K562 (cell line): ENCODE measurements around the gene GRIN1. TPM values are rescaled to one million over a fixed set of nuclear protein-coding genes. Genes with fewer than 3 reads are reported as not detected.

ENCODE experiments used
- ATAC-seq: fragments of 200-7000 bp; cut with Tn5 transposase; 3 replicates; pipeline ENCODE4 v1.9.1; 2020; ENCODE audit warnings: moderate library complexity
- BruUV-seq: library from RNA; stranded (reverse); fragments of 400-500 nt; replicated peaks from 2 replicates; lab custom pipeline; 2021; lab: Mats Ljungman, UMichigan
- CTCF ChIA-PET: fragments of 300-600 bp; formaldehyde crosslinking; extraction: SDS; loops from one replicate; lab custom pipeline; 2021; ENCODE audit warnings: low intra/inter-chr PET ratio; lab: Yijun Ruan, JAX
- POLR2A ChIA-PET: fragments of 300-600, 350-650 bp; sonication (Branson Sonifier 250); formaldehyde crosslinking; extraction: SDS; loops from one replicate; lab custom pipeline; 2021; ENCODE audit warnings: antibody characterized with exemption, inconsistent platforms; lab: Yijun Ruan, JAX
- DNase-seq, 4 experiments: peaks; one replicate each; pipeline versions ENCODE4 v3.0.0 to v3.0.0-alpha.2; 2011 to 2018; ENCODE audit warnings: low spot score in 3 of 4, mixed read lengths in 3 of 4; ENCODE audit errors: extremely low read depth in 1 of 4
- FAIRE-seq: peaks from 2 replicates; lab custom pipeline; 2011; peaks lifted over from hg19 to GRCh38; lab: Jason Lieb, UNC
- H2AFZ ChIP-seq: 2 replicates; pipeline ENCODE4 v1.6.0; 2011; ENCODE audit warnings: low read depth, low read length, control low read depth, inconsistent platforms
- H3K27ac ChIP-seq: fragments of 200-600 bp; 3 replicates; pipeline ENCODE4 v1.8.0; 2011; ENCODE audit warnings: low read depth, mild to moderate bottlenecking, control low read depth, inconsistent platforms, low read length, moderate library complexity, mixed read lengths; ENCODE audit errors: extremely low read depth
- H3K27me3 ChIP-seq, 2 experiments: fragments of 300-600 bp in 1 of 2; 2 replicates in 1 of 2; 3 replicates in 1 of 2; pipeline versions ENCODE4 v1.6.0 to v1.8.0; 2011; ENCODE audit warnings: inconsistent platforms in 2 of 2, low read length in 2 of 2, mild to moderate bottlenecking in 1 of 2, mixed read lengths in 1 of 2, moderate library complexity in 1 of 2; ENCODE audit not compliant: control insufficient read depth in 2 of 2, insufficient read depth in 2 of 2
- H3K36me3 ChIP-seq: fragments of 300-600 bp; 3 replicates; pipeline ENCODE4 v1.8.0; 2011; ENCODE audit warnings: mild to moderate bottlenecking, low read length, inconsistent platforms; ENCODE audit not compliant: control insufficient read depth, insufficient read depth
- H3K4me1 ChIP-seq, 2 experiments: fragments of 200-600 bp in 1 of 2; replicated peaks in 1 of 2; 2 replicates in 1 of 2; 3 replicates in 1 of 2; pipeline versions ENCODE4 v1.5.1 to v1.8.0; 2011; ENCODE audit warnings: inconsistent platforms in 2 of 2, low read length in 2 of 2, mild to moderate bottlenecking in 1 of 2, mixed read lengths in 1 of 2, moderate library complexity in 1 of 2; ENCODE audit not compliant: control insufficient read depth in 2 of 2, insufficient read depth in 2 of 2
- H3K4me2 ChIP-seq: 2 replicates; pipeline ENCODE4 v1.6.1; 2011; ENCODE audit warnings: low read length, control low read depth, inconsistent platforms, mixed read lengths; ENCODE audit not compliant: insufficient read depth
- H3K4me3 ChIP-seq: fragments of 200-600 bp; sonication (generic), shearing (Covaris generic); 2 replicates; pipeline ENCODE4 v1.5.1; 2016; ENCODE audit warnings: control low read depth, inconsistent platforms
- H3K79me2 ChIP-seq: fragments of 200-600 bp; 3 replicates; pipeline ENCODE4 v1.8.0; 2011; ENCODE audit warnings: low read length, inconsistent platforms; ENCODE audit not compliant: control insufficient read depth, insufficient read depth
- H3K9ac ChIP-seq, 2 experiments: 2 replicates each; pipeline versions ENCODE4 v1.6.0 to v1.6.1; 2011; ENCODE audit warnings: low read depth in 2 of 2, low read length in 2 of 2, control low read depth in 1 of 2, inconsistent platforms in 1 of 2, mild to moderate bottlenecking in 1 of 2, mixed read lengths in 1 of 2; ENCODE audit not compliant: insufficient read depth in 1 of 2
- H3K9me1 ChIP-seq: one replicate; pipeline ENCODE4 v1.6.0; 2011; ENCODE audit warnings: inconsistent platforms, mild to moderate bottlenecking, low read length, moderate library complexity; ENCODE audit not compliant: control insufficient read depth, insufficient read depth
- H3K9me3 ChIP-seq: replicated peaks from 2 replicates; pipeline ENCODE4 v1.5.1; 2011; ENCODE audit warnings: low read depth, low read length, inconsistent platforms; ENCODE audit not compliant: control insufficient read depth, insufficient read depth
- H4K20me1 ChIP-seq: replicated peaks from 2 replicates; pipeline ENCODE4 v1.6.1; 2011; ENCODE audit warnings: low read length, inconsistent platforms, mixed read lengths; ENCODE audit not compliant: control insufficient read depth, insufficient read depth
- DIDO1 ChIP-seq: fragments of 450-650 bp; IDR thresholded peaks from 2 replicates; pipeline ENCODE4 v1.6.1; 2016; ENCODE audit warnings: low read depth, missing biosample characterization, missing genetic modification characterization
- DPF2 ChIP-seq: fragments of 450-650 bp; IDR thresholded peaks from 2 replicates; pipeline ENCODE4 v1.6.1; 2016
- ETV5 ChIP-seq: sonication (generic); formaldehyde crosslinking; IDR thresholded peaks from 2 replicates; pipeline ENCODE4 v1.4.0; 2020; ENCODE audit warnings: low read depth, mild to moderate bottlenecking, missing genetic modification reagents
- FOXK1 ChIP-seq: sonication (generic); formaldehyde crosslinking; IDR thresholded peaks from 2 replicates; pipeline ENCODE4 v1.8.0; 2022; ENCODE audit warnings: missing genetic modification reagents, mild to moderate bottlenecking, borderline replicate concordance
- HMG20A ChIP-seq: fragments of 450-650 bp; formaldehyde crosslinking; conservative IDR thresholded peaks from 2 replicates; pipeline ENCODE4 v1.4.0; 2020; ENCODE audit warnings: mild to moderate bottlenecking, mixed read lengths
- HMGN3 ChIP-seq: IDR thresholded peaks from 2 replicates; pipeline ENCODE4 v1.6.1; 2011; ENCODE audit warnings: borderline replicate concordance, low read depth, mild to moderate bottlenecking, mixed read lengths, low read length; ENCODE audit not compliant: insufficient read length; ENCODE audit errors: extremely low read depth
- HSF4 ChIP-seq: fragments of 250-450 bp; sonication (Bioruptor Pico); IDR thresholded peaks from 2 replicates; pipeline ENCODE4 v2.1.2; 2022; ENCODE audit warnings: mild to moderate bottlenecking, moderate library complexity, borderline replicate concordance
- JUN ChIP-seq, 2 experiments: sonication (generic) in 1 of 2; formaldehyde crosslinking in 1 of 2; IDR thresholded peaks; 2 replicates each; pipeline versions ENCODE4 v1.6.1 to v1.8.0; 2012 to 2022; ENCODE audit warnings: borderline replicate concordance in 2 of 2, mild to moderate bottlenecking in 2 of 2, improper control_type of control experiment in 1 of 2, low read depth in 1 of 2, low read length in 1 of 2, missing genetic modification reagents in 1 of 2
- KDM1A ChIP-seq, 2 experiments: fragments of 450-650 bp; IDR thresholded peaks; 2 replicates each; pipeline ENCODE4 v1.6.1; 2016; ENCODE audit warnings: mild to moderate bottlenecking in 2 of 2
- NR3C1 ChIP-seq: sonication (generic); formaldehyde crosslinking; IDR thresholded peaks from 2 replicates; pipeline ENCODE4 v1.8.1; 2022; ENCODE audit warnings: missing genetic modification reagents
- TAF15 ChIP-seq: fragments of 200-400 bp; formaldehyde crosslinking; IDR thresholded peaks from 2 replicates; pipeline ENCODE4 v1.6.1; 2017; ENCODE audit warnings: mild to moderate bottlenecking, low read depth, low read length, moderate library complexity
- ZBTB17 ChIP-seq: fragments of 450-650 bp; formaldehyde crosslinking; IDR thresholded peaks from 2 replicates; pipeline ENCODE4 v1.4.0; 2020; ENCODE audit warnings: mild to moderate bottlenecking
- ZFX ChIP-seq: sonication (generic); formaldehyde crosslinking; IDR thresholded peaks from 2 replicates; pipeline ENCODE4 v1.8.0; 2022; ENCODE audit warnings: mild to moderate bottlenecking, missing genetic modification reagents, moderate library complexity
- ZNF12 ChIP-seq: sonication (generic); formaldehyde crosslinking; IDR thresholded peaks from 2 replicates; pipeline ENCODE4 v1.4.0; 2020; ENCODE audit warnings: mild to moderate bottlenecking, missing genetic modification reagents
- ZNF174 ChIP-seq: fragments of 250-450 bp; sonication (Bioruptor Pico); IDR thresholded peaks from 2 replicates; pipeline ENCODE4 v1.4.0; 2020; ENCODE audit warnings: mild to moderate bottlenecking
- ZNF232 ChIP-seq: sonication (generic); formaldehyde crosslinking; IDR thresholded peaks from 2 replicates; pipeline ENCODE4 v1.8.0; 2022; ENCODE audit warnings: mild to moderate bottlenecking, missing genetic modification reagents
- ZNF253 ChIP-seq: fragments of 250-450 bp; sonication (Bioruptor Pico); conservative IDR thresholded peaks from 2 replicates; pipeline ENCODE4 v1.6.1; 2021; ENCODE audit warnings: mild to moderate bottlenecking
- ZNF436 ChIP-seq: fragments of 250-450, 450-650 bp; sonication (Bioruptor Pico); formaldehyde crosslinking; IDR thresholded peaks from 2 replicates; pipeline ENCODE4 v1.7.0; 2020; ENCODE audit warnings: mild to moderate bottlenecking
- WGBS: fragments of 100-300 bp; shearing (Covaris generic); methylation state at CpG from one replicate; pipeline ENCODE4 v1.1.6; 2016; ENCODE audit warnings: low coverage, mixed read lengths; ENCODE audit not compliant: insufficient coverage; ENCODE audit errors: missing lambda C conversion rate; 5-methylcytosine and 5-hydroxymethylcytosine counted together
- in situ Hi-C: fragments of 300-500 bp; cut with MboI; formaldehyde crosslinking; loops from 4 replicates; pipeline ENCODE4 v1.15.0; 2018; ENCODE audit warnings: inconsistent platforms, mixed read lengths
- intact Hi-C: fragments of 100-400 bp; cut with micrococcal nuclease; formaldehyde crosslinking; loops from 2 replicates; pipeline ENCODE4 v1.14.2; 2022
- polyA plus RNA-seq, 8 experiments: library from polyadenylated mRNA; depleted of rRNA in 4 of 8; stranded (reverse) in 5 of 8; unstranded in 3 of 8; fragments of >200 nt; fragmentation: Nextera tagmentation in 2 of 8; fragmentation: Illumina TruSeq in 1 of 8; extraction: Ambion mirVana in 2 of 8; extraction: Trizol in 1 of 8; gene quantifications; 2 replicates each; pipeline versions ENCODE4 v1.2.1 to v1.2.3, GENCODE V29; 2011 to 2014; ENCODE audit warnings: inconsistent platforms in 1 of 8, missing spikeins in 1 of 8
- total RNA-seq, 7 experiments: library from RNA; depleted of rRNA in 6 of 7; stranded (reverse); fragments of >200 nt in 6 of 7; fragmentation: Illumina TruSeq in 2 of 7; extraction: Trizol in 2 of 7; gene quantifications; 2 replicates each; pipeline versions ENCODE4 v1.2.1 to v1.2.3, GENCODE V29; 2011 to 2021; ENCODE audit warnings: low replicate concordance in 1 of 7
- TF ChIP-seq, protein P1 (sequence below): sonication (generic); formaldehyde crosslinking; IDR thresholded peaks from 2 replicates; pipeline ENCODE4 v1.8.0; 2023; ENCODE audit warnings: mild to moderate bottlenecking, missing genetic modification reagents
- TF ChIP-seq, protein P2 (sequence below), 2 experiments: fragments of 200-800 bp in 1 of 2; sonication (Bioruptor generic) in 1 of 2; sonication (generic) in 1 of 2; formaldehyde crosslinking in 1 of 2; IDR thresholded peaks in 1 of 2; conservative IDR thresholded peaks in 1 of 2; 2 replicates each; pipeline versions ENCODE4 v1.5.0 to v1.6.1; 2016 to 2020; ENCODE audit warnings: missing compliant biosample characterization in 1 of 2, missing genetic modification characterization in 1 of 2, missing genetic modification reagents in 1 of 2

Gene GRIN1
- total and polyA plus RNA-seq, 9 of the 15 experiments (the other 6 are each of a cell fraction or from before 2014, with no cell fraction given), result 0.03 to 0.35 (median 0.16) TPM; not detected in 6

DNA sequence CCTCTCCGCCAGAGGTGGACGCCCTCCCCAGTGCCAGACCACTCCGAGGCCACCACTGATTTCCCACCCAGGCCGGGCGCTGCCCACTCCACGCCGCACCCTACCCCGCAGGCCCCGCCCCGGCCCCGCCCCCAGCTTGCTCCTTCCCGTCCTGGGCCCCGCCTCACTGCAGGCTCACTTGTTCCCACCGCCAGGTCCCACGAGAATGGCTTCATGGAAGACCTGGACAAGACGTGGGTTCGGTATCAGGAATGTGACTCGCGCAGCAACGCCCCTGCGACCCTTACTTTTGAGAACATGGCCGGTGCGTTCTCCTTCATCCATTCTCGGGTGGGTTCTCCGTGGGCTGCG is 24.4 kb downstream of the GRIN1 start (continued):
- TF ChIP-seq, protein P1, sequence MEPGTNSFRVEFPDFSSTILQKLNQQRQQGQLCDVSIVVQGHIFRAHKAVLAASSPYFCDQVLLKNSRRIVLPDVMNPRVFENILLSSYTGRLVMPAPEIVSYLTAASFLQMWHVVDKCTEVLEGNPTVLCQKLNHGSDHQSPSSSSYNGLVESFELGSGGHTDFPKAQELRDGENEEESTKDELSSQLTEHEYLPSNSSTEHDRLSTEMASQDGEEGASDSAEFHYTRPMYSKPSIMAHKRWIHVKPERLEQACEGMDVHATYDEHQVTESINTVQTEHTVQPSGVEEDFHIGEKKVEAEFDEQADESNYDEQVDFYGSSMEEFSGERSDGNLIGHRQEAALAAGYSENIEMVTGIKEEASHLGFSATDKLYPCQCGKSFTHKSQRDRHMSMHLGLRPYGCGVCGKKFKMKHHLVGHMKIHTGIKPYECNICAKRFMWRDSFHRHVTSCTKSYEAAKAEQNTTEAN (CRISPR knock-in tag), result no peak
- TF ChIP-seq HMGN3, result no peak
- no peak for TF ChIP-seq HMG20A
- TF ChIP-seq, protein P2, sequence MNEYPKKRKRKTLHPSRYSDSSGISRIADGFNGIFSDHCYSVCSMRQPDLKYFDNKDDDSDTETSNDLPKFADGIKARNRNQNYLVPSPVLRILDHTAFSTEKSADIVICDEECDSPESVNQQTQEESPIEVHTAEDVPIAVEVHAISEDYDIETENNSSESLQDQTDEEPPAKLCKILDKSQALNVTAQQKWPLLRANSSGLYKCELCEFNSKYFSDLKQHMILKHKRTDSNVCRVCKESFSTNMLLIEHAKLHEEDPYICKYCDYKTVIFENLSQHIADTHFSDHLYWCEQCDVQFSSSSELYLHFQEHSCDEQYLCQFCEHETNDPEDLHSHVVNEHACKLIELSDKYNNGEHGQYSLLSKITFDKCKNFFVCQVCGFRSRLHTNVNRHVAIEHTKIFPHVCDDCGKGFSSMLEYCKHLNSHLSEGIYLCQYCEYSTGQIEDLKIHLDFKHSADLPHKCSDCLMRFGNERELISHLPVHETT (CRISPR knock-in tag; conservative IDR thresholded peaks at IDR 0.05 in 1 of 2, IDR thresholded peaks at IDR 0.05 in 1 of 2), result no peak

DNA sequence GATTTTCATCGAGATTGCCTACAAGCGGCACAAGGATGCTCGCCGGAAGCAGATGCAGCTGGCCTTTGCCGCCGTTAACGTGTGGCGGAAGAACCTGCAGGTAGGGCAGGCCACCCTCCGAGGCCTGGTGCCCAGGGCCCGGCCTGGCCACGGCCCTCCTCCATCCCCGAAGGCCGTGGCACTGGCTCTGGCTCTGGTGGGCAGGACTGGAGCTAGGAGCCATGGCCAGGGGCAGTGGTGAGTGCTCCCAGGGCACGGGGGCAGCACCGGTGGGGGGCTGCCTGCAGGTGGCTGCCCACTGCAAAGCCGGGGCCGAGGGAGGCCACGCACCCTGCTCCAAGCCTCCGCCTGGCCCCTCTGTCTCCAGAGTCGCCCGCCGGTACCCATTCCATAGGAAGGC is 24.9 kb downstream of the GRIN1 start:
- Histone ChIP-seq H3K4me1 (peaks cover 3 to 97% of the 10 kb centered on the region in 2 experiments; a peak in 4 of 5 replicates), H3K4me2 (peak overlapping the region; percentile 63; the same call in 1 of the 2 replicates), H3K79me2 (no peaks in the 10 kb centered on the region), H3K4me3 (no peak overlapping the region), H3K9me3 (no peaks in the 10 kb centered on the region), H3K27ac (no peak overlapping the region), H3K9ac (peak overlapping the region in 1 of 2 experiments; percentile 55; a peak in 1 of 4 replicates), H3K36me3 (no peaks in the 10 kb centered on the region), H2AFZ (no peak overlapping the region), H4K20me1 (peaks cover 3% of the 10 kb centered on the region; the same call in 1 of the 2 replicates), H3K9me1 (no peaks in the 10 kb centered on the region), H3K27me3 (peaks cover 22 to 31% of the 10 kb centered on the region in 2 experiments; a peak in 4 of 5 replicates)
- WGBS, result 59% methylated on average over 22 of the region's 22 CpGs
- ATAC-seq (no peak), FAIRE-seq (no peak), DNase-seq (no peak)
- intact Hi-C loops, result no loop called here
- CTCF ChIA-PET, result no interaction called here
- BruUV-seq, result no TSS peak
- POLR2A ChIA-PET, result no interaction called here
- in situ Hi-C loops, result no loop called here
- TF ChIP-seq HSF4 (CRISPR knock-in tag) (no peak), ZFX (CRISPR knock-in tag) (no peak), KDM1A (IDR thresholded peaks at IDR 0.05) (no peak), NR3C1 (CRISPR knock-in tag) (no peak), ETV5 (CRISPR knock-in tag) (no peak), DIDO1 (tag) (no peak), ZNF232 (CRISPR knock-in tag) (no peak), ZNF12 (no peak), FOXK1 (CRISPR knock-in tag) (no peak), ZNF436 (CRISPR knock-in tag) (no peak), TAF15 (no peak), ZNF174 (CRISPR knock-in tag) (no peak), ZBTB17 (CRISPR knock-in tag) (no peak), JUN (IDR thresholded peaks at IDR 0.05; ENCODE audit: borderline replicate concordance, low read depth, low read length) (no peak), JUN (CRISPR knock-in tag; IDR thresholded peaks at IDR 0.05; ENCODE audit: borderline replicate concordance) (no peak), ZNF253 (no peak), DPF2 (no peak)
